Measurements from ENCODE around the gene GLT6D1. TPM values are rescaled to one million over a fixed set of nuclear protein-coding genes. Genes with fewer than 3 reads are reported as not detected.
A peak's percentile ranks its signal among the peaks of the same experiment; 100 is the strongest.

The GLT6D1 gene
- total and polyA plus RNA-seq, 2 of the 13 experiments (the other 11 are each of a cell fraction or from before 2014, with no cell fraction given), result not detected

- 38% methylated on average over 10 of the region's 10 CpGs for WGBS (ENCODE audit: low lambda C conversion rate)
- CTCF ChIA-PET (ENCODE audit: low intra/inter-chr PET ratio, low total read pairs), result no interaction called here
- Histone ChIP-seq H3K4me2 (ENCODE audit: low read depth, low read length) (no peak overlapping the region), H3K27ac (ENCODE audit: extremely low read length, insufficient read depth, low read length) (no peak overlapping the region), H3K36me3 (replicated peaks in 1 of 2; ENCODE audit: control insufficient read depth in 1 of 2, insufficient read depth in 2 of 2, low read length in 2 of 2) (no peaks in the 10 kb centered on the region), H3K4me1 (ENCODE audit: insufficient read depth, low read length) (no peaks in the 10 kb centered on the region), H2AFZ (ENCODE audit: low read length) (no peak overlapping the region), H3K79me2 (ENCODE audit: insufficient read depth, low read length) (no peaks in the 10 kb centered on the region), H3K9ac (ENCODE audit: insufficient read depth, low read depth, low read length) (no peak overlapping the region), H4K20me1 (ENCODE audit: insufficient read depth, low read length) (no peaks in the 10 kb centered on the region), H3K27me3 (ENCODE audit: control insufficient read depth in 1 of 2, insufficient read depth in 2 of 2, low read length in 2 of 2) (peaks cover 0 to 17% of the 10 kb centered on the region in 2 experiments), H3K4me3 (replicated peaks in 1 of 3; ENCODE audit: insufficient read depth in 1 of 3, low read depth in 2 of 3, low read length in 3 of 3) (no peak overlapping the region), H3K9me3 (ENCODE audit: low read length) (peaks cover 6% of the 10 kb centered on the region; the same call in 1 of the 2 replicates)
- POLR2A ChIA-PET, result no interaction called here
- no peak for FAIRE-seq
- intact Hi-C loops (cut with micrococcal nuclease; ENCODE audit: unreplicated experiment) (no loop called here), in situ Hi-C loops (cut with HindIII; ENCODE audit: extremely low pct_ligation_motif_present, low pct_unique_long_range_greater_than_20kb) (no loop called here)
- no TSS peak for BruUV-seq (replicated peaks)
- ATAC-seq, result no peak
- no peak for DNase-seq (ENCODE audit: low spot score)
- TF ChIP-seq ZNF256 (CRISPR knock-in tag; conservative IDR thresholded peaks at IDR 0.05) (no peak), MNT (IDR thresholded peaks at IDR 0.05) (peak; percentile 85), HMG20A (CRISPR knock-in tag; IDR thresholded peaks at IDR 0.05; ENCODE audit: borderline replicate concordance) (no peak), ZNF382 (CRISPR knock-in tag; IDR thresholded peaks at IDR 0.05; ENCODE audit: borderline replicate concordance) (no peak)
Observed at GRCh38 chr9:135632841-135633240, 6.5 kb downstream of the GLT6D1 start.

- BruUV-seq (replicated peaks), result no TSS peak
- Histone ChIP-seq H3K27ac (ENCODE audit: extremely low read length, insufficient read depth, low read length) (no peak overlapping the region), H3K27me3 (ENCODE audit: control insufficient read depth in 1 of 2, insufficient read depth in 2 of 2, low read length in 2 of 2) (peaks cover 2 to 44% of the 10 kb centered on the region in 2 experiments), H3K36me3 (replicated peaks in 1 of 2; ENCODE audit: control insufficient read depth in 1 of 2, insufficient read depth in 2 of 2, low read length in 2 of 2) (no peaks in the 10 kb centered on the region), H2AFZ (ENCODE audit: low read length) (no peak overlapping the region), H3K4me3 (replicated peaks in 1 of 3; ENCODE audit: insufficient read depth in 1 of 3, low read depth in 2 of 3, low read length in 3 of 3) (no peak overlapping the region), H3K4me1 (ENCODE audit: insufficient read depth, low read length) (no peaks in the 10 kb centered on the region), H4K20me1 (ENCODE audit: insufficient read depth, low read length) (no peaks in the 10 kb centered on the region), H3K9me3 (ENCODE audit: low read length) (peaks cover 19% of the 10 kb centered on the region; the same call in 1 of the 2 replicates), H3K79me2 (ENCODE audit: insufficient read depth, low read length) (no peaks in the 10 kb centered on the region), H3K4me2 (ENCODE audit: low read depth, low read length) (no peak overlapping the region), H3K9ac (ENCODE audit: insufficient read depth, low read depth, low read length) (no peak overlapping the region)
- intact Hi-C loops (cut with micrococcal nuclease; ENCODE audit: unreplicated experiment) (no loop called here), in situ Hi-C loops (cut with HindIII; ENCODE audit: extremely low pct_ligation_motif_present, low pct_unique_long_range_greater_than_20kb) (no loop called here)
- CTCF ChIA-PET (ENCODE audit: low intra/inter-chr PET ratio, low total read pairs), result no interaction called here
- POLR2A ChIA-PET, result no interaction called here
- WGBS (ENCODE audit: low lambda C conversion rate), result 42% methylated on average over 8 of the region's 14 CpGs
- TF ChIP-seq IRF9 (CRISPR knock-in tag; IDR thresholded peaks at IDR 0.05; ENCODE audit: borderline replicate concordance), result no peak
- no peak for TF ChIP-seq NR0B2 (CRISPR knock-in tag; IDR thresholded peaks at IDR 0.05)
- no peak for TF ChIP-seq NRL (CRISPR knock-in tag; IDR thresholded peaks at IDR 0.05; ENCODE audit: borderline replicate concordance)
- no peak for TF ChIP-seq TCF7 (IDR thresholded peaks at IDR 0.05; ENCODE audit: low read depth)
- no peak for TF ChIP-seq ZNF138 (CRISPR knock-in tag; IDR thresholded peaks at IDR 0.05; ENCODE audit: low read depth)
- no peak for TF ChIP-seq ZNF792 (CRISPR knock-in tag; IDR thresholded peaks at IDR 0.05)
- no peak for TF ChIP-seq ZNF569 (CRISPR knock-in tag; IDR thresholded peaks at IDR 0.05; ENCODE audit: borderline replicate concordance)
- no peak for TF ChIP-seq SP140L (CRISPR knock-in tag; IDR thresholded peaks at IDR 0.05; ENCODE audit: borderline replicate concordance)
- TF ChIP-seq ZNF224 (CRISPR knock-in tag; IDR thresholded peaks at IDR 0.05), result no peak
- ATAC-seq, result no peak
- no peak for FAIRE-seq
- no peak for DNase-seq (ENCODE audit: low spot score)
Observed at GRCh38 chr9:135624282-135624681, 15.1 kb downstream of the GLT6D1 start.
